IMR-90 (cell line): ENCODE results near the gene PBX3. TPM values are rescaled to one million over a fixed set of nuclear protein-coding genes. Genes with fewer than 3 reads are reported as not detected.
A peak's percentile ranks its signal among the peaks of the same experiment; 100 is the strongest.

Source experiments
- ATAC-seq: fragments of 200-7000 bp; cut with Tn5 transposase; 2 replicates; pipeline ENCODE4 v1.9.1; 2020; ENCODE audit warnings: low read depth, mild to moderate bottlenecking, moderate library complexity
- BruUV-seq: library from RNA; stranded (reverse); fragments of 400-500 nt; replicated peaks from 2 replicates; lab custom pipeline; 2021; lab: Mats Ljungman, UMichigan
- CTCF ChIA-PET: fragments of 300-600 bp; formaldehyde crosslinking; extraction: SDS; loops from one replicate; lab custom pipeline; 2021; ENCODE audit warnings: antibody characterized with exemption; lab: Yijun Ruan, JAX
- POLR2A ChIA-PET: fragments of 300-600 bp; sonication (Branson Sonifier 250); formaldehyde crosslinking; loops from one replicate; lab custom pipeline; 2022; ENCODE audit warnings: antibody characterized with exemption; ENCODE audit not compliant: unreplicated experiment; lab: Charles Lee
- DNase-seq: peaks from one replicate; pipeline ENCODE4 v3.0.0; 2013
- H2AFZ ChIP-seq: replicated peaks from 2 replicates; pipeline ENCODE3; 2013; ENCODE audit warnings: low read length, mild to moderate bottlenecking; ENCODE audit not compliant: poor library complexity
- H2AK5ac ChIP-seq: 2 replicates; pipeline ENCODE4 v1.6.1; 2013; ENCODE audit warnings: low read depth, low read length, inconsistent platforms
- H2AK9ac ChIP-seq: replicated peaks from 2 replicates; pipeline ENCODE3; 2013; ENCODE audit warnings: mild to moderate bottlenecking, low read depth, low read length, moderate library complexity; ENCODE audit not compliant: poor library complexity
- H2BK120ac ChIP-seq: 2 replicates; pipeline ENCODE4 v1.6.1; 2013; ENCODE audit warnings: low read depth, low read length, inconsistent platforms
- H2BK15ac ChIP-seq: 3 replicates; pipeline ENCODE4 v1.6.1; 2013; ENCODE audit warnings: low read depth, low read length, inconsistent platforms
- H2BK20ac ChIP-seq: 2 replicates; pipeline ENCODE4 v1.6.1; 2013; ENCODE audit warnings: low read depth, mild to moderate bottlenecking, inconsistent platforms, low read length, moderate library complexity
- H2BK5ac ChIP-seq: 2 replicates; pipeline ENCODE4 v1.6.1; 2013; ENCODE audit warnings: mild to moderate bottlenecking, low read depth, low read length, inconsistent platforms; ENCODE audit not compliant: poor library complexity, severe bottlenecking
- H3K14ac ChIP-seq: replicated peaks from 2 replicates; pipeline ENCODE4 v1.6.1; 2013; ENCODE audit warnings: low read depth, low read length, inconsistent platforms
- H3K18ac ChIP-seq: 2 replicates; pipeline ENCODE4 v1.6.1; 2013; ENCODE audit warnings: low read depth, low read length, control low read depth
- H3K23ac ChIP-seq: 2 replicates; pipeline ENCODE4 v1.6.1; 2013; ENCODE audit warnings: low read depth, low read length, inconsistent platforms
- H3K27ac ChIP-seq: 2 replicates; pipeline ENCODE4 v1.5.1; 2013; ENCODE audit warnings: mild to moderate bottlenecking, control low read depth, low read length; ENCODE audit not compliant: insufficient read depth
- H3K27me3 ChIP-seq: 2 replicates; pipeline ENCODE4 v1.6.1; 2013; ENCODE audit warnings: low read length; ENCODE audit not compliant: control insufficient read depth, insufficient read depth
- H3K36me3 ChIP-seq: 2 replicates; pipeline ENCODE4 v1.6.1; 2013; ENCODE audit warnings: low read length, mixed read lengths; ENCODE audit not compliant: control insufficient read depth, insufficient read depth
- H3K4ac ChIP-seq: 2 replicates; pipeline ENCODE4 v1.6.1; 2013; ENCODE audit warnings: low read depth, low read length, inconsistent platforms
- H3K4me1 ChIP-seq: 2 replicates; pipeline ENCODE4 v1.6.1; 2013; ENCODE audit warnings: low read length, mixed read lengths; ENCODE audit not compliant: control insufficient read depth, insufficient read depth
- H3K4me2 ChIP-seq: 2 replicates; pipeline ENCODE4 v1.6.1; 2013; ENCODE audit warnings: low read depth, mild to moderate bottlenecking, control low read depth, low read length, moderate library complexity
- H3K4me3 ChIP-seq: 2 replicates; pipeline ENCODE4 v1.5.1; 2013; ENCODE audit warnings: low read depth, mild to moderate bottlenecking, control low read depth, low read length, moderate library complexity; ENCODE audit not compliant: insufficient read depth
- H3K56ac ChIP-seq: 2 replicates; pipeline ENCODE4 v1.6.1; 2013; ENCODE audit warnings: low read length, inconsistent platforms; ENCODE audit not compliant: insufficient read depth; ENCODE audit errors: extremely low read depth
- H3K79me1 ChIP-seq, 2 experiments: 2 replicates each; pipeline ENCODE4 v1.6.1; 2013; ENCODE audit warnings: low read length in 2 of 2, inconsistent platforms in 1 of 2, low read depth in 1 of 2
- H3K9ac ChIP-seq: 2 replicates; pipeline ENCODE4 v1.6.1; 2013; ENCODE audit warnings: low read depth, low read length, control low read depth
- H3K9me1 ChIP-seq: 2 replicates; pipeline ENCODE4 v1.6.1; 2013; ENCODE audit warnings: low read length, inconsistent platforms; ENCODE audit not compliant: insufficient read depth
- H3K9me3 ChIP-seq: 2 replicates; pipeline ENCODE4 v1.6.1; 2013; ENCODE audit warnings: low read length; ENCODE audit not compliant: control insufficient read depth, insufficient read depth
- H4K20me1 ChIP-seq: 2 replicates; pipeline ENCODE4 v1.6.1; 2013; ENCODE audit warnings: low read length, inconsistent platforms; ENCODE audit not compliant: insufficient read depth
- H4K5ac ChIP-seq: 2 replicates; pipeline ENCODE4 v1.6.1; 2013; ENCODE audit warnings: mild to moderate bottlenecking, low read depth, low read length, control low read depth
- H4K8ac ChIP-seq, 2 experiments: 2 replicates each; pipeline ENCODE4 v1.6.1; 2013; ENCODE audit warnings: low read depth in 2 of 2, low read length in 2 of 2, control low read depth in 1 of 2, inconsistent platforms in 1 of 2
- H4K91ac ChIP-seq: 2 replicates; pipeline ENCODE4 v1.6.1; 2013; ENCODE audit warnings: low read depth, low read length, inconsistent platforms; ENCODE audit not compliant: insufficient read depth
- CHD1 ChIP-seq: IDR thresholded peaks from 2 replicates; pipeline ENCODE4 v1.6.1; 2012; ENCODE audit warnings: low read depth, low read length, improper control_type of control experiment
- MAFK ChIP-seq: IDR thresholded peaks from 2 replicates; pipeline ENCODE4 v1.6.1; 2012; ENCODE audit warnings: low read depth, low read length, improper control_type of control experiment
- USF2 ChIP-seq: fragments of 150-350 bp; IDR thresholded peaks from 2 replicates; pipeline ENCODE4 v1.6.1; 2017; ENCODE audit warnings: mild to moderate bottlenecking, antibody characterized with exemption, low read length, low read depth
- WGBS, 2 experiments: methylation state at CpG; one replicate each; pipeline versions ENCODE4 v1.1.5 to v1.1.7; 2013; ENCODE audit warnings: missing lambda C conversion rate in 2 of 2; ENCODE audit not compliant: insufficient read length in 1 of 2; ENCODE audit errors: extremely low coverage in 2 of 2; 5-methylcytosine and 5-hydroxymethylcytosine counted together
- dilution Hi-C: fragments of 300-500 bp; cut with HindIII; formaldehyde crosslinking; loops from one replicate; pipeline ENCODE4 v1.14.3; 2018; ENCODE audit warnings: low sequenced_read_pairs; ENCODE audit not compliant: unreplicated experiment
- in situ Hi-C: fragments of 300-500 bp; cut with MboI; formaldehyde crosslinking; loops from 3 replicates; pipeline ENCODE4 v1.14.3; 2019; ENCODE audit warnings: low sequenced_read_pairs, inconsistent platforms, mixed read lengths
- intact Hi-C: fragments of 100-400 bp; cut with micrococcal nuclease; formaldehyde crosslinking; loops from 2 replicates; pipeline ENCODE4 v1.10.0; 2022
- polyA plus RNA-seq, 3 experiments: library from polyadenylated mRNA; depleted of rRNA; stranded (reverse); fragments of >200 nt; gene quantifications; 2 replicates each; pipeline ENCODE4 v1.2.3, GENCODE V29; 2012; ENCODE audit warnings: low replicate concordance in 1 of 3
- total RNA-seq: library from RNA; depleted of rRNA; stranded (reverse); fragments of >200 nt; gene quantifications from 2 replicates; pipeline ENCODE4 v1.2.3, GENCODE V29; 2012

The PBX3 gene
- total and polyA plus RNA-seq, 2 of the 4 experiments (the other 2 are of a cell fraction) = 12.0 to 15.6 TPM

GRCh38 chr9:125885405-125886034, 138.3 kb downstream of the PBX3 start:
- Histone ChIP-seq H2BK5ac (no peak overlapping the region), H3K23ac (no peak overlapping the region), H2BK20ac (no peak overlapping the region), H3K9me1 (no peaks in the 10 kb centered on the region; the same call in 1 of the 2 replicates), H3K36me3 (no peaks in the 10 kb centered on the region), H3K4ac (no peak overlapping the region), H3K9me3 (no peaks in the 10 kb centered on the region), H3K56ac (no peak overlapping the region), H4K8ac (no peak overlapping the region), H3K4me2 (no peak overlapping the region; the same call in 1 of the 2 replicates), H4K91ac (no peak overlapping the region), H4K5ac (no peak overlapping the region), H3K4me3 (no peak overlapping the region), H3K18ac (no peak overlapping the region), H2BK15ac (no peak overlapping the region), H2AK5ac (no peak overlapping the region), H3K9ac (no peak overlapping the region), H3K27me3 (no peaks in the 10 kb centered on the region), H2AK9ac (no peak overlapping the region), H3K4me1 (peaks cover 8% of the 10 kb centered on the region), H3K14ac (no peak overlapping the region), H3K79me1 (peaks cover 22 to 31% of the 10 kb centered on the region in 2 experiments), H4K20me1 (peaks cover 5% of the 10 kb centered on the region; the same call in 1 of the 2 replicates), H2BK120ac (no peak overlapping the region), H2AFZ (no peak overlapping the region), H3K27ac (no peak overlapping the region)
- in situ Hi-C loops (no loop called here), intact Hi-C loops (loop anchor here (5.0 kb wide), 1 partner anchor 138 kb away; the partner anchor contains the start of gene PBX3), dilution Hi-C loops (no loop called here)
- no peak for TF ChIP-seq USF2
- no peak for TF ChIP-seq CHD1
- TF ChIP-seq MAFK = no peak
- no CpG with 5 or more reads among the region's 5 CpGs for WGBS, 2 experiments
- DNase-seq (peak; percentile 8), ATAC-seq (no peak)
- no TSS peak for BruUV-seq
- ChIA-PET CTCF (no interaction called here), POLR2A (no interaction called here)
